ENCODE measurements around the gene SPAG4. TPM values are rescaled to one million over a fixed set of nuclear protein-coding genes. Genes with fewer than 3 reads are reported as not detected.

Gene SPAG4
- total RNA-seq, 1 donor from 2014 or later, result 13.7 TPM

- no peak for DNase-seq (ENCODE audit: low read depth, low spot score)
These were observed 5.4 kb downstream of the SPAG4 start for GRCh38 chr20:35620818-35621559.

- DNase-seq (ENCODE audit: low read depth, low spot score), result no peak
These were observed 5.9 kb downstream of the SPAG4 start for GRCh38 chr20:35621560-35621946.

GRCh38 chr20:35625584-35626385 lies 10.2 kb downstream of the SPAG4 start:
- no peak for DNase-seq (ENCODE audit: low read depth, low spot score)

- no peak for DNase-seq (ENCODE audit: low read depth, low spot score)
These were observed 10.9 kb downstream of the SPAG4 start for GRCh38 chr20:35626386-35627001.

- no peak for DNase-seq (ENCODE audit: low read depth, low spot score)
These were observed 11.5 kb downstream of the SPAG4 start for GRCh38 chr20:35627121-35627520.

- no peak for DNase-seq (ENCODE audit: low read depth, low spot score)
These were observed 14.0 kb downstream of the SPAG4 start for GRCh38 chr20:35629427-35630145.

GRCh38 chr20:35630636-35631035 lies 15.0 kb downstream of the SPAG4 start:
- no peak for DNase-seq (ENCODE audit: low read depth, low spot score)

GRCh38 chr20:35632539-35633115 lies 17.0 kb downstream of the SPAG4 start:
- DNase-seq (ENCODE audit: low read depth, low spot score), result no peak

DNA sequence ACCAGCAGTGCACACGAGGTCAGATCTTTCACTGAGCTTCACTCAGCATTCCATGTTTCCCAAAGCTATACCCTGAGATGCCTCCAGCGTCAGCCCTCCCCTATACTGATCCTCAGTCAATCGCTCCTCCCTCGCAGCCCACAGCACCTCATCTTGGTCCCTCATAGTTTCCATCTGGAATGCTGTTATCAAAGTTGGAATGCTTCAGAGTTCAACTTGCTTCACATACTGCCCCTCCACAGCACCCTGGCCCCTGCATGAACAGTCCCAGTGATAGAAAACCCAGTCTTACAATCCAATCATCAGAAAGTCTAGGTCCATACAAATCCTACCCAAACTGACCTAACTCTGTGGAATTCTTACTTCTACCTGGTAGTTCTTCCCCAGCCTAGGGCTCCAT lies 20.0 kb downstream of the SPAG4 start:
- DNase-seq (ENCODE audit: low read depth, low spot score), result no peak

DNA sequence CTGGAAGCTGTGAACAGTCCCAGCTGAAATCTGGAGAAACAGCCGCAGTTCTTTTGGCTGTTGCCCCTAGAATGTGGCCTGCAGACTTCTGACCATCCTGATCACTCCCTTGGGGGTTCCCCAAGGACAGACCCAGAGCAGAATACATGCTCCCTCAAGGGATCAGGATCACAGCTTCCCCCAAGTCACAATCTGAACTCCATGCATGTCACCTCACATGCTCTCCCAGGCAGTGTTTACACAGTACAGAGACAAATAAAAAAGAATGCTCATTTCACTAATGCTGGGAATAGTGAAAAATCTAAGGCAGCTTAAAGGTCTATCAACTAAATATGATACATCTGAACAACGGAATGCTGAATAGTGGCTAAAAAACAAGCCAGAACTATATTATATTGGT lies 20.5 kb downstream of the SPAG4 start:
- no peak for DNase-seq (ENCODE audit: low read depth, low spot score)

DNA sequence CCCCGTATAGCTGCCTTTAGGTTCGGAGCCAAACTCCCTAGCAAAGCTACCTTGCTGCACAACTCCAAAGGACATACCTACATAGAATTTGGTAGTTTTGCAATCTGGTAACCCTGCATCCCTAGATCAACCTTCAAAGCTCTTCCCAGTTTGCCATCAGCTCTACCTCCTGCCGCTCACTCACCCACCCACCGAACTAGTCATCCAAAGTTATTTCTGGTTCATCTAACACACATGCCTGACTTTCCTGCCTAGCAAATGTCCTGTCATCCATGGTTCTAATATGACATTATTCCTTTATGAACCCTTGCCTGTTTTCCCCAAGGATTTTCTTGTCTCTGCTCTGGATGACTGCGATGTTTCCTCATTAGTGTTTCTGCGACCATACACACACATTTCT lies 21.6 kb downstream of the SPAG4 start:
- DNase-seq (ENCODE audit: low read depth, low spot score), result no peak

DNA sequence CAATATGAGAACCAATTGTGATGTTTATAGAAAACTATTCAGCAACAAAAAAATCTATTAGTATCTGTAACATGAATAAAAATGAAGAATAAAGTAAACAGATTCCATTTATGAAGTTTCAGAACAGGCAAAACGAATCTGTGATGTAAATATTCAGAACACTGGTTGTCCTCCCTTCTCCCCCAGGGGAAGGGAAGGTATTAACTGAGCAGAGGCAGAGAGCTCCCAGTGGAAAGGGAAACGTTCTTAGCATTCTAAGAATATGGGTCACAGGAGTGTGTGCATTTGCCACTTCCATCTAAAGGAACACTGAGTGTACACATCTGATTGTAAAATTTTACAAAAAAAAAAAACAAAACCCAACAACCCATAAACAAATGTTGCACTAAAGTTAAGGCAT lies 23.1 kb downstream of the SPAG4 start:
- DNase-seq (ENCODE audit: low read depth, low spot score), result no peak

DNA sequence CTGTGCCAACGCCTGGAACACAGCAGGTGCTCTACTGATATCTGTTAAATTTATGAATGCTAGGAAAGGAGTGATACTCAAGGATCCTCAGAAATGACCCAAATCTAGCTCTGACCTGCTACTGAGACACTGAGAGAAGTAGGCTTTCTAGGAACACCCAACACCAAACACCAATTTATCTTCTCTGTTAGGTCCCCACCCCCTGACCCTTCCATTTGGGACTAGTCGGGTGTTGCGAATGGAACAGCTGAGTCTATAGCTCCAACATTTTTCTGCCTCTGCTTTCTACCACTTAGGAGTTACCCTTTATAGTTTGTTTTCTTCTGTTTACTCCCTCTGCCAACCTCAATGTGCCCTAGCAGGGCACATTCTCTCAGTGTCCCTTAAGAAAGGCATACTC lies 25.1 kb downstream of the SPAG4 start:
- DNase-seq (ENCODE audit: low read depth, low spot score), result no peak

GRCh38 chr20:35641743-35642142 lies 26.1 kb downstream of the SPAG4 start:
- DNase-seq (ENCODE audit: low read depth, low spot score), result no peak

- no peak for DNase-seq (ENCODE audit: low read depth, low spot score)
These were observed 27.4 kb downstream of the SPAG4 start for GRCh38 chr20:35643045-35643444.

DNA sequence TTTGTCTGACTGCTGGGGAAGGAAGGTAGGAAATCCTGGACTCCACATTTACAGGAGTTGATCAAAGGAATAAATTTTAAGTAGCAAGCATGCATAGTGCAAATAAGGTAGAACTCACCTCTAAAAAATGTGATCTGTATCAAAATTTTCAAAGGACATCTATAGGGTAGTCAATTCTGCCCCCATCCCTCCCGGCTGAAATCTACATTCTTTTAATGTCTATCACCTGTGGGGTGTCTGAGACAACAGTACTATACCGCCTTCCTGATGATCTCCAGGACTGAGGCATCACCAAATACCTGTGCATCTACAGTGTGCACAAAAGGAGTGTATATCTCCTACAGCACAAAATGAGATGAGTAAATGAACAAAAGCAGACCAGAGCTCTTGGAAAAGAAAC lies 29.2 kb downstream of the SPAG4 start:
- no peak for DNase-seq (ENCODE audit: low read depth, low spot score)

DNA sequence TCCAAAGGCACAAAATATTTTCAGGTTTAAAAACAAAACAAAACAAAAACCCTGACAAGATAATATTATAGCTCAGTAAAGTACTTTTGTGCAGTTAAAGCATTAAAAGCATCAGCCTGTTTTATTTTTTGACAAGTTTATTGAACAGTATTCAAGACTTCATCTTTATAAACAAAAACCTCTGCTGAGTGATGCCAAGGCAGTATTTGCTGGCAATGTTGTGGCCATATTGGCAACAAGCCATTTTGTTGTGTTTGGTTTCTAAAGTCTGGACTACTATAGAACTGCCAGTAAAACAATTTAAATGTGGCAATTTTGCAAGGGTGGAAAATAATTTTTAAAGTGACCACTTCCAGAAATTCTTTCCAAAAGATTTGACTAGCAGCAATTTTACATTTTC lies 33.2 kb downstream of the SPAG4 start:
- no peak for DNase-seq (ENCODE audit: low read depth, low spot score)

- DNase-seq (ENCODE audit: low read depth, low spot score), result no peak
These were observed 35.0 kb downstream of the SPAG4 start for GRCh38 chr20:35650632-35651031.

DNA sequence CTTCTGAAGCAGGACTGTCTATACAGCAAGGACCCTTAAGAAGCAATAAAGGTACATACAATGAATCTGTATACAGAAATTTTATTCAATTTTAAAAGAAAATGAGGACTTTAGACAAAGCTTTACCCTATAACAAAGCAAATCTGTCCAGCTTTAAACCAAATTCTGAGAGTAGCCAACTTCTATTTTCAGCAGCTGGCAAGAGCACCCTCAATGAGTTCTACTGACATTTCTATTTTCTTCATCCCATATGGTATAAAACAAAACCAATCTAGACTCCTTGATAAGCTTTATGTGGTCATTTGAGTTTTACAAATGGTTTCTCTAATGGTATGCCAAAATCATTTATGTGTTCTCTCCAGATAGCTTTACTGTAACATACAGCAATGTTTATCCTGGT lies 36.3 kb downstream of the SPAG4 start:
- DNase-seq (ENCODE audit: low read depth, low spot score), result no peak

GRCh38 chr20:35652641-35653429 lies 37.2 kb downstream of the SPAG4 start:
- no peak for DNase-seq (ENCODE audit: low read depth, low spot score)

GRCh38 chr20:35653430-35653734 lies 37.8 kb downstream of the SPAG4 start:
- no peak for DNase-seq (ENCODE audit: low read depth, low spot score)
